ENCODE results near the gene CENPE. TPM values are rescaled to one million over a fixed set of nuclear protein-coding genes. Genes with fewer than 3 reads are reported as not detected.

Gene CENPE
- total and polyA plus RNA-seq, 2 of the 8 experiments (the other 6 are each of a cell fraction or from before 2014, with no cell fraction given) = 2.1 to 49.0 TPM

DNA sequence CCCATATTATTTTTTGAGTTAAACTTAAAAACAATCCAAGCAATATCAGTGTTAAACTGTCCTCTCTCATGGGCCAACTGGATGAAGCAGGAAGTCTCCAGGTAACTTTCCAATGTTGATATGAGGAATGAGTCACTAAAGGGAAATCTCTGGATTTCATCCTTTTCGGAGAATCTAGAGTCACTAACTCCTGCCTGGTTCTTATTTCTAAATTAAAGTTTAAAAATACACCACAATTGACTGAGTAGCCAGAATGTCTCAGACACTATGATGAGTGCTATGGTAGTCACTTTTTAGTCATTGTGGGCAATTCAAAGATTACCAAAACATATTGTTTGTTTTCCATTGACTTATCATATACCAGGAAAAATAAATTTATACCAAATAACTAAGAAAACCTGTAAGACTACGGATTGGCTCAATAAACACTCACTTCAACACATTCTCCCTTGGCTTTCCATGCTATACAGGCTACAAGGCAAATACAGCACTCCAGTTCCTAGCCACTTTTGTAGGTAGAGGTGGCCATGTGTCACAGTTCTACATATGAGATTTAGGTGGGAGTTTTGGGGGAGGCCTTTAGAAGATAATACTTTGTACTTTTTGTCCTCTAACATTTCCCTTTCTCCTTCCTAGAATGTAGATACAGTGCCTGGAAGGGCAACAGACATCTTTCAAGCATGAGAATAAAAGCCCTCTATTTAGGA, 130.1 kb downstream of the CENPE start:
- H4K5ac ChIP-seq (ENCODE audit: insufficient read length, low read depth, low read length) = no peak overlapping the region
- DNase-seq (ENCODE audit: low read depth in 1 of 2, low spot score in 2 of 2) (no peak), FAIRE-seq (no peak)
- no peaks in the 10 kb centered on the region for H3K36me3 ChIP-seq (ENCODE audit: control insufficient read depth in 2 of 4, insufficient read depth in 4 of 4, low read length in 3 of 4)
- no peak overlapping the region for H3K4me3 ChIP-seq (ENCODE audit: extremely low read depth in 1 of 4, insufficient read depth in 2 of 4, low read depth in 3 of 4, low read length in 4 of 4)
- no peak overlapping the region for H4K8ac ChIP-seq (ENCODE audit: extremely low read depth, insufficient read depth, low read length)
- H3K79me2 ChIP-seq (ENCODE audit: control insufficient read depth in 1 of 2, insufficient read depth in 2 of 2, low read length in 2 of 2) = no peaks in the 10 kb centered on the region
- H4K91ac ChIP-seq (replicated peaks; ENCODE audit: insufficient read length, low read length) = no peak overlapping the region
- no peak overlapping the region for H3K23ac ChIP-seq (ENCODE audit: insufficient read length)
- H4K20me1 ChIP-seq (replicated peaks in 1 of 2; ENCODE audit: control insufficient read depth in 1 of 2, insufficient read depth in 2 of 2, low read length in 2 of 2) = no peaks in the 10 kb centered on the region
- no peak overlapping the region for H3K4ac ChIP-seq (replicated peaks; ENCODE audit: insufficient read length, low read depth, low read length)
- no peak overlapping the region for H2BK15ac ChIP-seq (ENCODE audit: low read length)
- no peak overlapping the region for H2BK120ac ChIP-seq (replicated peaks; ENCODE audit: low read depth, low read length)
- no peaks in the 10 kb centered on the region; the same call in 1 of the 2 replicates for H3K23me2 ChIP-seq (ENCODE audit: low read depth, low read length)
- no peaks in the 10 kb centered on the region for H3K4me1 ChIP-seq (replicated peaks in 1 of 4; ENCODE audit: control insufficient read depth in 3 of 4, insufficient read depth in 4 of 4, low read length in 3 of 4)
- CTCF ChIA-PET (ENCODE audit: partially characterized antibody) = no interaction called here
- no peak overlapping the region for H2BK12ac ChIP-seq (ENCODE audit: low read depth, low read length)
- no peak overlapping the region for H2BK20ac ChIP-seq (ENCODE audit: low read length)
- H3K27ac ChIP-seq (ENCODE audit: low read depth, low read length) = no peak overlapping the region
- no peaks in the 10 kb centered on the region for H3K9me3 ChIP-seq (ENCODE audit: insufficient read depth in 2 of 2, low read depth in 1 of 2, low read length in 1 of 2)
- H3K18ac ChIP-seq (ENCODE audit: extremely low read depth, low read length) = no peak overlapping the region
- no peaks in the 10 kb centered on the region for H3K79me1 ChIP-seq (ENCODE audit: low read depth, low read length)
- no peak overlapping the region for H2AFZ ChIP-seq (ENCODE audit: low read length)
- no peak overlapping the region for H2AK5ac ChIP-seq (ENCODE audit: low read depth, low read length)
- no peaks in the 10 kb centered on the region for H3K27me3 ChIP-seq (replicated peaks in 1 of 4; ENCODE audit: control insufficient read depth in 3 of 4, extremely low read depth in 1 of 4, insufficient read depth in 3 of 4, low read length in 3 of 4)
- 85% methylated on average over 2 of the region's 2 CpGs; no CpG with 5 or more reads in 1 of the 2 experiments for whole genome bisulfite sequencing, 2 experiments (ENCODE audit: extremely low coverage in 1 of 2, insufficient coverage in 1 of 2, insufficient read length in 1 of 2, insufficient replicate concordance in 2 of 2, low coverage in 1 of 2, low lambda C conversion rate in 2 of 2, missing lambda C conversion rate in 1 of 2)
- H3K56ac ChIP-seq (replicated peaks; ENCODE audit: insufficient read length, low read depth, low read length) = no peak overlapping the region
- H3K14ac ChIP-seq (ENCODE audit: insufficient read length) = no peak overlapping the region
- H2BK5ac ChIP-seq (ENCODE audit: low read depth, low read length) = no peak overlapping the region
- H3K9ac ChIP-seq (replicated peaks in 1 of 4; ENCODE audit: extremely low read depth in 1 of 4, low read depth in 3 of 4, low read length in 3 of 4) = no peak overlapping the region
- no peak overlapping the region for H3K4me2 ChIP-seq (ENCODE audit: insufficient read depth in 1 of 2, low read depth in 2 of 2, low read length in 2 of 2)
- POLR2A ChIA-PET (ENCODE audit: partially characterized antibody) = no interaction called here
- TF ChIP-seq TAF7 (optimal IDR thresholded peaks at IDR 0.05; ENCODE audit: borderline replicate concordance, low read depth, low read length) (no peak), POLR2A (IDR thresholded peaks at IDR 0.05; ENCODE audit: control extremely low read depth in 1 of 2, low read depth in 2 of 2, low read length in 2 of 2) (no peak), SIX5 (IDR thresholded peaks at IDR 0.05; ENCODE audit: low read depth, low read length) (no peak), JUN (IDR thresholded peaks at IDR 0.05; ENCODE audit: low read depth, low read length) (no peak), EP300 (IDR thresholded peaks at IDR 0.05; ENCODE audit: borderline replicate concordance in 1 of 2, low read depth in 2 of 2, low read length in 2 of 2) (no peak), SAP30 (IDR thresholded peaks at IDR 0.05; ENCODE audit: insufficient read depth, insufficient replicate concordance, low read length) (no peak), NRF1 (IDR thresholded peaks at IDR 0.05; ENCODE audit: low read depth, low read length) (no peak), ASH2L (IDR thresholded peaks at IDR 0.05; ENCODE audit: low read length) (no peak), CREB1 (IDR thresholded peaks at IDR 0.05) (no peak), EZH2 (IDR thresholded peaks at IDR 0.05; ENCODE audit: low read depth, low read length, severe bottlenecking) (no peak), SUZ12 (IDR thresholded peaks at IDR 0.05; ENCODE audit: low read length) (no peak), BCL11A (IDR thresholded peaks at IDR 0.05; ENCODE audit: low read depth in 2 of 2, low read length in 2 of 2) (no peak), KDM4A (IDR thresholded peaks at IDR 0.05; ENCODE audit: low read depth, low read length, severe bottlenecking) (no peak)
- TF ChIP-seq, protein P1, sequence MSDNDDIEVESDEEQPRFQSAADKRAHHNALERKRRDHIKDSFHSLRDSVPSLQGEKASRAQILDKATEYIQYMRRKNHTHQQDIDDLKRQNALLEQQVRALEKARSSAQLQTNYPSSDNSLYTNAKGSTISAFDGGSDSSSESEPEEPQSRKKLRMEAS (IDR thresholded peaks at IDR 0.05) = no peak

All from H1 (cell line).